HG02571 (cell line): ENCODE measurements around the gene XCR1.
"Not testable (repeated sequence)": the region's sequence is repeated elsewhere in the genome, so short reads cannot be mapped to it uniquely, and the experiment has no call there.

Source experiments
- ATAC-seq: cut with Tn5 transposase; IDR thresholded peaks from one replicate; pipeline ENCODE4 v1.9.1; 2021; ENCODE audit warnings: mild to moderate bottlenecking, moderate library complexity; ENCODE audit not compliant: unreplicated experiment

The XCR1 gene

GRCh38 chr3:46027021-46027705 is at the start of gene XCR1:
XCR1 (minus strand) TSS chr3:46027483; CDS start chr3:46021947, 5,536 bp downstream.
- no peak for ATAC-seq

- no peak for ATAC-seq
These were observed 49.3 kb upstream of the XCR1 start for GRCh38 chr3:46076606-46077005.

- no peak for ATAC-seq
These were observed 48.5 kb upstream of the XCR1 start for GRCh38 chr3:46075816-46076215.

GRCh38 chr3:46071222-46071858 is 44.1 kb upstream of the XCR1 start:
- ATAC-seq: no peak

- no peak for ATAC-seq
These were observed 43.4 kb upstream of the XCR1 start for GRCh38 chr3:46070595-46071093.

GRCh38 chr3:46068501-46068900 is 41.2 kb upstream of the XCR1 start:
- ATAC-seq: no peak

- ATAC-seq: no peak
These were observed 40.1 kb upstream of the XCR1 start for GRCh38 chr3:46067401-46067800.

- no peak for ATAC-seq
These were observed 38.5 kb upstream of the XCR1 start for GRCh38 chr3:46065750-46066256.

GRCh38 chr3:46065294-46065705 is 38.0 kb upstream of the XCR1 start:
- no peak for ATAC-seq

GRCh38 chr3:46062679-46063078 is 35.4 kb upstream of the XCR1 start:
- no peak for ATAC-seq

- ATAC-seq: no peak
These were observed 34.6 kb upstream of the XCR1 start for GRCh38 chr3:46061887-46062286.

GRCh38 chr3:46061108-46061720 is 33.9 kb upstream of the XCR1 start:
- no peak for ATAC-seq

- no peak for ATAC-seq
These were observed 33.3 kb upstream of the XCR1 start for GRCh38 chr3:46060551-46060950.

GRCh38 chr3:46059432-46059831 is 32.1 kb upstream of the XCR1 start:
- ATAC-seq: no peak

GRCh38 chr3:46058981-46059380 is 31.7 kb upstream of the XCR1 start:
- ATAC-seq: no peak

- ATAC-seq: no peak
These were observed 30.4 kb upstream of the XCR1 start for GRCh38 chr3:46057716-46058115.

- no peak for ATAC-seq
These were observed 29.4 kb upstream of the XCR1 start for GRCh38 chr3:46056686-46057085.

- ATAC-seq: not testable (repeated sequence)
These were observed 26.7 kb upstream of the XCR1 start for GRCh38 chr3:46053761-46054515.

GRCh38 chr3:46053265-46053664 is 26.0 kb upstream of the XCR1 start:
- not testable (repeated sequence) for ATAC-seq

- no peak for ATAC-seq
These were observed 25.2 kb upstream of the XCR1 start for GRCh38 chr3:46052531-46052930.

GRCh38 chr3:46049093-46049492 is 21.8 kb upstream of the XCR1 start:
- no peak for ATAC-seq
